ENCODE data around the gene TRIM62. TPM values are rescaled to one million over a fixed set of nuclear protein-coding genes. Genes with fewer than 3 reads are reported as not detected.
A peak's percentile ranks its signal among the peaks of the same experiment; 100 is the strongest.

The TRIM62 gene
- total and polyA plus RNA-seq, 4 experiments from 2014 or later = 7.2 to 26.2 (median 13.8) TPM

DNA sequence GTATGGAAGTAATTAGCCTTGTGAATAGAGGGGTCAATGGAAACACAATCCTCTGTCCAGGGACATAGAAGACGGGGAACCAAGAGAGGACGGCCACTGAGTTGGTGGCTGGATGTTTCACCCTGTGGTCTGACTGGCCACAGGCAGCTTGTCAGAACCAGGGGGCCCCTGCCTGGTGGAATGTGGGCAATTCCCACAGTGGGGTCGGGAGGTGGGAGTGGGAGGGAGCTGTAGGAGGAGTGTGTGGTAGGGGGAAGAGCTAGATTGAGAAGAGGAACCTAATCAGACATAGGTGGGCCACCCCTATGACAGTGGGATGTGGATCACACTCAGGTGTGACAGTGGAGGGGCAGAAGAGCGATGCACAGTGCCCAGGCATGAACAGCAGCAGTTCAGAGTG is 31.3 kb downstream of the TRIM62 start:
- H3K36me3 Mint-ChIP-seq = peaks cover 14 to 54% of the 10 kb centered on the region in 2 donors
- H3K27me3 Mint-ChIP-seq = no peaks in the 10 kb centered on the region
- no peaks in the 10 kb centered on the region for H3K9me3 ChIP-seq (ENCODE audit: control insufficient read depth in 1 of 2, low read length in 2 of 2)

DNA sequence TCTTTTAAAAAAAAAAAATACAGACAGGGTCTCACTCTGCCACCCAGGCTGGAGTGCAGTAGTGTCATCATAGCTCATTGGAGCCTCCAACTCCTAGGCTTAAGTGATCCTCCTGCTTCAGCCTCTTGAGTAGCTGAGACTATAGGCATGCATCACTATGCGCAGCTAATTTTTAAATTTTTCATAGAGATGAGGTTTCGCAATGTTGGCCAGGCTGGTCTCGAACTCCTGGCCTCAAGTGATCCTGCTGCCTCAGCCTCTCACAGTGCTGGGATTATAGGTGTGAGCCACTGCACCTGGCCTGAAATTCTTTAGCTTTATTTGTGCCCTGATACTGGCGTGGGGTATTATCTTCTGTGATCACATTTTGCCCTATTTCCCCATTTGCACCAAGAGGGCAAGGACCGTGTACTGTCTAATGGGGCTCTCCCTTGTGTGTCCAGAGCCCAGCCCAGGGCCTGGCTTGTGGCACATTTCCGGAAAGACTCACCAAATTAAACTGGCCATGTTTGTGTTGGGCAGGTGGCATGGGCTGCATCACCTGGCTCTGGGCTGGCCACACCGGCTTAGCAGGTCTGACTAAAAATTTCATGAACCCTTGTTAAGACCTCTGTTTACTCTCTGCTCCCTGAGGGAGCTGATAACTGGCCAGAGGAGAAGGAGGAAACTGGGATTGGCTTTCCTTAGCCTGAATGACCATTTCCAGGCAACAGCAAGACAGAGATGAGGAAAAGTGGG is 32.2 kb downstream of the TRIM62 start:
- Mint-ChIP-seq H3K27ac (peak overlapping the region in 2 of 7 donors; percentile 52 to 63), H3K9me3 (no peaks in the 10 kb centered on the region), H3K4me1 (peaks cover 0 to 5% (median 4%) of the 10 kb centered on the region in 4 donors), H3K36me3 (peaks cover 11 to 56% of the 10 kb centered on the region in 2 donors), H3K4me3 (no peak overlapping the region), H3K27me3 (no peaks in the 10 kb centered on the region)
- peaks cover 24% of the 10 kb centered on the region for H3K36me3 ChIP-seq (ENCODE audit: insufficient read depth, low read length)
- H3K4me1 ChIP-seq (ENCODE audit: insufficient read depth, low read length) = no peaks in the 10 kb centered on the region
- H3K27ac ChIP-seq (ENCODE audit: low read depth, low read length) = no peak overlapping the region
- CTCF ChIA-PET (ENCODE audit: partially characterized antibody) = interaction anchor here (0.8 to 1.6 kb wide), 2 partner anchors 13 to 22 kb away, joined by 3 to 4 read pairs; no protein-coding TSS in a partner anchor
- H3K27me3 ChIP-seq (ENCODE audit: insufficient read depth, low read length) = no peaks in the 10 kb centered on the region
- DNase-seq = no peak
- H3K4me3 ChIP-seq (ENCODE audit: low read length in 2 of 2) = no peak overlapping the region
- H3K9me3 ChIP-seq (ENCODE audit: control insufficient read depth in 1 of 2, low read length in 2 of 2) = no peaks in the 10 kb centered on the region
- intact Hi-C loops (cut with micrococcal nuclease) = no loop called here
- POLR2A ChIA-PET (ENCODE audit: partially characterized antibody) = interaction anchor here (1.1 kb wide), 1 partner anchor 22 kb away, joined by 4 read pairs; no protein-coding TSS in a partner anchor

More for the DNA sequence above, 31.3 kb downstream of the TRIM62 start:
- H3K4me3 Mint-ChIP-seq = no peak overlapping the region
- Histone ChIP-seq H3K27me3 (ENCODE audit: insufficient read depth, low read length) (no peaks in the 10 kb centered on the region), H3K36me3 (ENCODE audit: insufficient read depth, low read length) (peaks cover 17% of the 10 kb centered on the region), H3K4me3 (ENCODE audit: low read length in 2 of 2) (no peak overlapping the region), H3K27ac (ENCODE audit: low read depth, low read length) (no peak overlapping the region), H3K4me1 (ENCODE audit: insufficient read depth, low read length) (no peaks in the 10 kb centered on the region)
- CTCF ChIA-PET (ENCODE audit: partially characterized antibody) = interaction anchor here (1.5 to 1.6 kb wide), 2 partner anchors 14 to 23 kb away, joined by 3 to 4 read pairs; no protein-coding TSS in a partner anchor
- POLR2A ChIA-PET (ENCODE audit: partially characterized antibody) = interaction anchor here (1.1 kb wide), 1 partner anchor 23 kb away, joined by 4 read pairs; no protein-coding TSS in a partner anchor
- H3K27ac Mint-ChIP-seq = peak overlapping the region in 5 of 7 donors; percentile 10 to 72 (median 47)
- intact Hi-C loops (cut with micrococcal nuclease) = no loop called here
- no peaks in the 10 kb centered on the region for H3K9me3 Mint-ChIP-seq
- DNase-seq = no peak
- peaks cover 0 to 5% (median 4%) of the 10 kb centered on the region in 4 donors for H3K4me1 Mint-ChIP-seq

DNA sequence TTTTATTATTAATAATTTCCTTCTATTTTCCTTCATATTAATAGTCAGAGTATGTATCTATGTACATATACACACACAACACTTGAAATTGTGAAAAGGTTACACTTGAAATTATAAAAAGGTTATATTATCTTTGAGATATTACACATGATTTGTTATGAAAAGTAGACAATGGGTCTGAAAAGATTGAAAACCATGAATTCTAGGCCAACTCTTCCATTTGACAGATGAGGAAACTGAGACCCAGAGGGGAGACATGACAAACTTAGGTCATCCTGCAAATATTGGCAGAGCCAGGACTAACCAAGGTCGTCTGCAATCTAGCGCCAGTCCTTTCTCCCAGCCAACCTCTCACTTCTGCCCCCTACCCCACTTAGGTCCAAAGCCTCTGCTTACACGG is 33.2 kb downstream of the TRIM62 start:
- H3K4me3 ChIP-seq (ENCODE audit: low read length in 2 of 2) = no peak overlapping the region
- no peak for DNase-seq
- peaks cover 21% of the 10 kb centered on the region for H3K36me3 ChIP-seq (ENCODE audit: insufficient read depth, low read length)
- peak overlapping the region in 2 of 7 donors; percentile 22 to 37 for H3K27ac Mint-ChIP-seq
- intact Hi-C loops (cut with micrococcal nuclease) = no loop called here
- no peaks in the 10 kb centered on the region for H3K27me3 Mint-ChIP-seq
- H3K27me3 ChIP-seq (ENCODE audit: insufficient read depth, low read length) = no peaks in the 10 kb centered on the region
- no peaks in the 10 kb centered on the region for H3K9me3 Mint-ChIP-seq
- ChIA-PET CTCF (ENCODE audit: partially characterized antibody) (interaction anchor here (2.7 kb wide), 1 partner anchor 21 kb away, joined by 13 read pairs; no protein-coding TSS in a partner anchor), POLR2A (ENCODE audit: partially characterized antibody) (no interaction called here)
- no peaks in the 10 kb centered on the region for H3K9me3 ChIP-seq (ENCODE audit: control insufficient read depth in 1 of 2, low read length in 2 of 2)
- H3K36me3 Mint-ChIP-seq = peaks cover 7 to 57% of the 10 kb centered on the region in 2 donors
- no peak overlapping the region for H3K4me3 Mint-ChIP-seq
- H3K27ac ChIP-seq (ENCODE audit: low read depth, low read length) = no peak overlapping the region
- no peaks in the 10 kb centered on the region for H3K4me1 ChIP-seq (ENCODE audit: insufficient read depth, low read length)
- H3K4me1 Mint-ChIP-seq = peaks cover 0 to 3% (median under 1%) of the 10 kb centered on the region in 4 donors

DNA sequence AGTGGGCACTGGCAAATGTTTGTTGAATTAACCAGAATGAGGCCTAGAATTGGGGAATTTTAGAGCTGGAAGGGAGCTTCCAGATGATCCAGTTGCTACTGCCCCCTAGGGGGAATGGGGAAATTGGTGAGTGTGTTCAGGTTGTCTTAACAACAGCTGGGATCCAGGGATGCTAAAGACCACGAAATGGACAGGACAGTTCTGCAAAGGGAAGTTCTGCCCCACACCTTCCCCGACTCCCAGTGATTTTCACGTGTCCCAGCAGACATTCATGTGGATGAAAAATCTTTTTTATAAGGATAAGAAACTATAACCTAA is 33.9 kb downstream of the TRIM62 start:
- ChIA-PET CTCF (ENCODE audit: partially characterized antibody) (interaction anchor here (2.7 kb wide), 1 partner anchor 21 kb away, joined by 13 read pairs; no protein-coding TSS in a partner anchor), POLR2A (ENCODE audit: partially characterized antibody) (interaction anchor here (1.0 kb wide), 1 partner anchor 52 kb away, joined by 4 read pairs; no protein-coding TSS in a partner anchor)
- Histone ChIP-seq H3K9me3 (ENCODE audit: control insufficient read depth in 1 of 2, low read length in 2 of 2) (no peaks in the 10 kb centered on the region), H3K27me3 (ENCODE audit: insufficient read depth, low read length) (no peaks in the 10 kb centered on the region), H3K27ac (ENCODE audit: low read depth, low read length) (no peak overlapping the region), H3K4me1 (ENCODE audit: insufficient read depth, low read length) (no peaks in the 10 kb centered on the region), H3K36me3 (ENCODE audit: insufficient read depth, low read length) (peaks cover 21% of the 10 kb centered on the region), H3K4me3 (ENCODE audit: low read length in 2 of 2) (no peak overlapping the region)
- peak in 2 of 5 donors; percentile 17 to 18 for DNase-seq
- Mint-ChIP-seq H3K9me3 (no peaks in the 10 kb centered on the region), H3K27ac (peak overlapping the region in 2 of 7 donors; percentile 57 to 59), H3K4me1 (peaks cover 0 to 6% (median under 1%) of the 10 kb centered on the region in 4 donors), H3K36me3 (peaks cover 6 to 60% of the 10 kb centered on the region in 2 donors), H3K4me3 (no peak overlapping the region), H3K27me3 (no peaks in the 10 kb centered on the region)
- intact Hi-C loops (cut with micrococcal nuclease) = no loop called here

DNA sequence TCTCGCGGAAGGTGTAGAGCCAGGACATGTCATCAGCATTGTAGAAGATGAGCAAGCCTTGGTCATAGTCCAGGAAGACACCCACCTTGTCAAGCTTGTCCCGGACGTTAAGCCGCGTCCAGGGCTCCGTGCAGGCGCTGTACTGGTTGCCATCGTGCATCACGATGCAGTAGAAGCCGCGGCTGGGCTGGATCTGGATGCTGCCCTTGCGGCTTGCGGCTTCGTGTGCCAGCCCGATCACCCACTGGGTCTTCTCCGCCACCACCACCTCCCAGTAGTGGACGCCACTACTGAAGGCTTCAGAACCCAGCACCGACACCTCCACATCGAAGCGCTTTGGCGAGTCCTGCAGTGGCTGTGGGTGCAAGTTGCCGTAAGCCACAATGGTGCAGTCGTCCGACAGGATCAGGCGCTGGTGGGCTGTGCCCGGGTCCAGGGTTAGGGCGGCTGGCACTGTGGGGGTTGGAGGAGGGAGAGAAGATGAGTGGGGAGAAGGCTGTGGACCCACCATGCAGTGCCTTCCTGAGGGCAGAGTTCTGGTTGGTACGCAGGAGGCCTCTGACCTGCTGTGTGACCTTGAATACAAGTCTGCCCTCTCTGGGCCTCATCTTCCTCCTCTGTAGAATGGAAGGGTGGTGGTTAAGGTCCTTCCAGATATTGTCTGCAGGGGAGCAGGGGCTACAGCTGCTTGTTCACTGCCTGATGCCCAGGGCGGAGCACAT is 34.4 kb downstream of the TRIM62 start:
- Histone ChIP-seq H3K4me3 (ENCODE audit: low read length in 2 of 2) (no peak overlapping the region), H3K36me3 (ENCODE audit: insufficient read depth, low read length) (peaks cover 21% of the 10 kb centered on the region), H3K27me3 (ENCODE audit: insufficient read depth, low read length) (no peaks in the 10 kb centered on the region), H3K9me3 (ENCODE audit: control insufficient read depth in 1 of 2, low read length in 2 of 2) (no peaks in the 10 kb centered on the region), H3K27ac (ENCODE audit: low read depth, low read length) (no peak overlapping the region), H3K4me1 (ENCODE audit: insufficient read depth, low read length) (no peaks in the 10 kb centered on the region)
- intact Hi-C loops (cut with micrococcal nuclease) = no loop called here
- no peaks in the 10 kb centered on the region for H3K9me3 Mint-ChIP-seq
- H3K4me1 Mint-ChIP-seq = peaks cover 0 to 6% (median under 1%) of the 10 kb centered on the region in 4 donors
- CTCF ChIA-PET (ENCODE audit: partially characterized antibody) = interaction anchor here (2.7 kb wide), 1 partner anchor 20 kb away, joined by 13 read pairs; no protein-coding TSS in a partner anchor
- DNase-seq = no peak
- POLR2A ChIA-PET (ENCODE audit: partially characterized antibody) = interaction anchor here (1.0 kb wide), 1 partner anchor 52 kb away, joined by 4 read pairs; no protein-coding TSS in a partner anchor
- no peak overlapping the region for H3K4me3 Mint-ChIP-seq
- peaks cover 6 to 57% of the 10 kb centered on the region in 2 donors for H3K36me3 Mint-ChIP-seq
- H3K27me3 Mint-ChIP-seq = no peaks in the 10 kb centered on the region
- H3K27ac Mint-ChIP-seq = peak overlapping the region in 4 of 7 donors; percentile 31 to 59 (median 54)

DNA sequence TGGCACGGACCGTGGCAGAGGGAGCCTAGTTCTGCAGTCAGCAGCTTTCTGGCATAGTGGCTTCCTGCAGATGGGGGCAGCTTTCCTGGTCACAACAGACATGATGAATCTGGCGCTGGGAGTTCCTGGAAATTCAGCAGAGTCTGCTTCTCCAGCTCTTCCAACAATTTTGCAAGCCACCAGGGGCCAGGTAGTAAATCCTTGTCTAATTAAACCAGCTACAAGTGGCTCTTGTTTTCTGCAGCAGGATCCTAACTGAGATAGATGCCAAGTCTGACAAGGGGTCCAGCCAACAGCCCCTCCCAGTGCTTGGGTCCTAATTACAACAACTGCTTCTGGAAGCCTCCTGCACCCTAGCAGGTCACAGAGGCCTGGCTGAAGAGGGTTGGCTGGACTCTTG is 35.8 kb downstream of the TRIM62 start:
- Mint-ChIP-seq H3K27me3 (no peaks in the 10 kb centered on the region), H3K27ac (peak overlapping the region in 3 of 7 donors; percentile 7 to 42 (median 14)), H3K4me1 (peaks cover 4 to 8% (median 6%) of the 10 kb centered on the region in 4 donors), H3K36me3 (peaks cover 6 to 58% of the 10 kb centered on the region in 2 donors), H3K4me3 (no peak overlapping the region), H3K9me3 (no peaks in the 10 kb centered on the region)
- CTCF ChIA-PET (ENCODE audit: partially characterized antibody) = interaction anchor here (2.7 kb wide), 1 partner anchor 19 kb away, joined by 13 read pairs; no protein-coding TSS in a partner anchor
- H3K4me1 ChIP-seq (ENCODE audit: insufficient read depth, low read length) = no peaks in the 10 kb centered on the region
- no peaks in the 10 kb centered on the region for H3K27me3 ChIP-seq (ENCODE audit: insufficient read depth, low read length)
- intact Hi-C loops (cut with micrococcal nuclease) = no loop called here
- peaks cover 21% of the 10 kb centered on the region for H3K36me3 ChIP-seq (ENCODE audit: insufficient read depth, low read length)
- H3K27ac ChIP-seq (ENCODE audit: low read depth, low read length) = no peak overlapping the region
- no peaks in the 10 kb centered on the region for H3K9me3 ChIP-seq (ENCODE audit: control insufficient read depth in 1 of 2, low read length in 2 of 2)
- no peak for DNase-seq
- POLR2A ChIA-PET (ENCODE audit: partially characterized antibody) = interaction anchor here (5.3 kb wide), 1 partner anchor 19 kb away, joined by 22 read pairs; no protein-coding TSS in a partner anchor
- H3K4me3 ChIP-seq (ENCODE audit: low read length in 2 of 2) = no peak overlapping the region

Data from CD4-positive, alpha-beta memory T cell (primary cell).